Fibroblast of lung (primary cell): Measurements from ENCODE around the gene PTOV1. TPM values are rescaled to one million over a fixed set of nuclear protein-coding genes. Genes with fewer than 3 reads are reported as not detected.

Source experiments
- DNase-seq, 2 donors: peaks; one replicate each; pipeline versions ENCODE4 v3.0.0 to v3.0.0-alpha.2; 2010; ENCODE audit warnings: low read depth in 2 of 2
- H2AFZ ChIP-seq: 2 replicates; pipeline ENCODE4 v1.5.1; 2012; ENCODE audit warnings: low read length, control low read depth, inconsistent platforms
- H3K27ac ChIP-seq: 2 replicates; pipeline ENCODE4 v1.5.1; 2011; ENCODE audit warnings: low read length, control low read depth; ENCODE audit not compliant: insufficient read depth
- H3K27me3 ChIP-seq: 2 replicates; pipeline ENCODE4 v1.5.1; 2011; ENCODE audit warnings: mild to moderate bottlenecking, low read length; ENCODE audit not compliant: control insufficient read depth, insufficient read depth
- H3K36me3 ChIP-seq: 2 replicates; pipeline ENCODE4 v1.5.1; 2011; ENCODE audit warnings: low read length; ENCODE audit not compliant: control insufficient read depth, insufficient read depth
- H3K4me1 ChIP-seq: 2 replicates; pipeline ENCODE4 v1.5.1; 2011; ENCODE audit warnings: low read length; ENCODE audit not compliant: control insufficient read depth, insufficient read depth; ENCODE audit errors: extremely low read depth
- H3K4me2 ChIP-seq: 2 replicates; pipeline ENCODE4 v1.5.1; 2011; ENCODE audit warnings: low read length, control low read depth; ENCODE audit not compliant: insufficient read depth; ENCODE audit errors: extremely low read depth
- H3K4me3 ChIP-seq, 4 experiments: fragments of 200-600 bp in 1 of 4; sonication (generic) in 1 of 4; replicated peaks in 1 of 4; 2 replicates each; pipeline ENCODE4 v1.5.1; 2011 to 2016; ENCODE audit warnings: low read length in 4 of 4, low read depth in 3 of 4, mild to moderate bottlenecking in 3 of 4, control low read depth in 2 of 4, inconsistent platforms in 1 of 4, mixed read lengths in 1 of 4; ENCODE audit not compliant: insufficient read depth in 1 of 4; ENCODE audit errors: control extremely low read depth in 1 of 4
- H3K79me2 ChIP-seq: 2 replicates; pipeline ENCODE4 v1.5.1; 2012; ENCODE audit warnings: mild to moderate bottlenecking, low read length, inconsistent platforms; ENCODE audit not compliant: control insufficient read depth, insufficient read depth
- H3K9ac ChIP-seq: 2 replicates; pipeline ENCODE4 v1.5.1; 2011; ENCODE audit warnings: mild to moderate bottlenecking, low read length, control low read depth; ENCODE audit not compliant: insufficient read depth
- H3K9me3 ChIP-seq: 2 replicates; pipeline ENCODE4 v1.5.1; 2012; ENCODE audit warnings: low read depth, low read length; ENCODE audit not compliant: control insufficient read depth, insufficient read depth
- H4K20me1 ChIP-seq: 2 replicates; pipeline ENCODE4 v1.5.1; 2011; ENCODE audit warnings: low read length; ENCODE audit not compliant: control insufficient read depth, insufficient read depth; ENCODE audit errors: extremely low read depth
- EZH2 ChIP-seq: IDR thresholded peaks from 2 replicates; pipeline ENCODE4 v1.5.1; 2012; ENCODE audit warnings: low read length, control low read depth, mild to moderate bottlenecking; ENCODE audit errors: missing control alignments
- polyA plus RNA-seq, 2 donors: library from polyadenylated mRNA; depleted of rRNA in 1 of 2; stranded (reverse) in 1 of 2; unstranded in 1 of 2; fragments of >200 nt; gene quantifications; 2 replicates each; pipeline ENCODE4 v1.2.1, GENCODE V29; 2011 to 2012; ENCODE audit warnings: missing spikeins in 1 of 2
- total RNA-seq: library from RNA; depleted of rRNA; stranded (reverse); fragments of >200 nt; gene quantifications from 2 replicates; pipeline ENCODE4 v1.2.1, GENCODE V29; 2014
- TF ChIP-seq, protein P1 (sequence below), 2 donors: IDR thresholded peaks in 1 of 2; conservative IDR thresholded peaks in 1 of 2; 1 replicate in 1 of 2; 2 replicates in 1 of 2; pipeline ENCODE4 v1.5.1; 2011 to 2012; ENCODE audit warnings: low read length in 2 of 2, control low read depth in 1 of 2, inconsistent platforms in 1 of 2, low read depth in 1 of 2, mild to moderate bottlenecking in 1 of 2

The PTOV1 gene
- total and polyA plus RNA-seq, 2 donors (not counting 1 experiment from before 2014, with no cell fraction given): 41.1 to 56.0 TPM

DNA sequence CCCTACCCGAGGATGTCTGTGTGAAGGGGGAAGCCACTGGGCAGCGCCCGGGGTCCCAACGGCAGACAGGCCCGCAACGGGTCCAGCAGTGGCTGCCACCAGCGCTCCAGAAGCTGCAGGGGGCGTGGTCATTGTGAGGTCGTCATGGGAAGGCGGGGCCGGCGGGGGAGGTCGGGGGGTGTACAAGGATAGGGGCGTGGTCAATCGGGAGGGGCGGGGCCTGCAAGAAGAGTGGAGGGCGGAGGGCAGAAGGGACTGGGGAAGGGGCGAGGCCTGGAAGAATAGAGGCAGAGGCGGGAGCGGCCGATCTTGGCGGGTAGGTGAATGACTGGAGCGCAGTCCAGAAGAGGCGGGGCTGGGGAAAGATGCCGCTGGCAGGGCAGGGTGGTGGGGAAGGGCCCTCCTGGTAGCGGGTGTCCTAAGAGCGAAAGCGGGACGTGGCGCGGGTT is 42.2 kb upstream of the PTOV1 start:
- Histone ChIP-seq H3K36me3 (peaks cover 9% of the 10 kb centered on the region), H3K27me3 (no peaks in the 10 kb centered on the region), H2AFZ (peak overlapping the region; percentile 69), H3K9ac (peak overlapping the region; percentile 67), H3K4me2 (peak overlapping the region; percentile 86), H4K20me1 (no peaks in the 10 kb centered on the region), H3K4me3 (peak overlapping the region; percentile 59 to 73 (median 66)), H3K27ac (peak overlapping the region; percentile 55), H3K9me3 (no peaks in the 10 kb centered on the region), H3K79me2 (no peaks in the 10 kb centered on the region), H3K4me1 (peaks cover 6% of the 10 kb centered on the region)
- peak; percentile 73 to 84 for DNase-seq
- TF ChIP-seq EZH2: no peak
- TF ChIP-seq, protein P1, sequence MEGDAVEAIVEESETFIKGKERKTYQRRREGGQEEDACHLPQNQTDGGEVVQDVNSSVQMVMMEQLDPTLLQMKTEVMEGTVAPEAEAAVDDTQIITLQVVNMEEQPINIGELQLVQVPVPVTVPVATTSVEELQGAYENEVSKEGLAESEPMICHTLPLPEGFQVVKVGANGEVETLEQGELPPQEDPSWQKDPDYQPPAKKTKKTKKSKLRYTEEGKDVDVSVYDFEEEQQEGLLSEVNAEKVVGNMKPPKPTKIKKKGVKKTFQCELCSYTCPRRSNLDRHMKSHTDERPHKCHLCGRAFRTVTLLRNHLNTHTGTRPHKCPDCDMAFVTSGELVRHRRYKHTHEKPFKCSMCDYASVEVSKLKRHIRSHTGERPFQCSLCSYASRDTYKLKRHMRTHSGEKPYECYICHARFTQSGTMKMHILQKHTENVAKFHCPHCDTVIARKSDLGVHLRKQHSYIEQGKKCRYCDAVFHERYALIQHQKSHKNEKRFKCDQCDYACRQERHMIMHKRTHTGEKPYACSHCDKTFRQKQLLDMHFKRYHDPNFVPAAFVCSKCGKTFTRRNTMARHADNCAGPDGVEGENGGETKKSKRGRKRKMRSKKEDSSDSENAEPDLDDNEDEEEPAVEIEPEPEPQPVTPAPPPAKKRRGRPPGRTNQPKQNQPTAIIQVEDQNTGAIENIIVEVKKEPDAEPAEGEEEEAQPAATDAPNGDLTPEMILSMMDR (conservative IDR thresholded peaks at IDR 0.05 in 1 of 2, IDR thresholded peaks at IDR 0.05 in 1 of 2; ENCODE audit: low read depth in 1 of 2, low read length in 2 of 2): no peak

DNA sequence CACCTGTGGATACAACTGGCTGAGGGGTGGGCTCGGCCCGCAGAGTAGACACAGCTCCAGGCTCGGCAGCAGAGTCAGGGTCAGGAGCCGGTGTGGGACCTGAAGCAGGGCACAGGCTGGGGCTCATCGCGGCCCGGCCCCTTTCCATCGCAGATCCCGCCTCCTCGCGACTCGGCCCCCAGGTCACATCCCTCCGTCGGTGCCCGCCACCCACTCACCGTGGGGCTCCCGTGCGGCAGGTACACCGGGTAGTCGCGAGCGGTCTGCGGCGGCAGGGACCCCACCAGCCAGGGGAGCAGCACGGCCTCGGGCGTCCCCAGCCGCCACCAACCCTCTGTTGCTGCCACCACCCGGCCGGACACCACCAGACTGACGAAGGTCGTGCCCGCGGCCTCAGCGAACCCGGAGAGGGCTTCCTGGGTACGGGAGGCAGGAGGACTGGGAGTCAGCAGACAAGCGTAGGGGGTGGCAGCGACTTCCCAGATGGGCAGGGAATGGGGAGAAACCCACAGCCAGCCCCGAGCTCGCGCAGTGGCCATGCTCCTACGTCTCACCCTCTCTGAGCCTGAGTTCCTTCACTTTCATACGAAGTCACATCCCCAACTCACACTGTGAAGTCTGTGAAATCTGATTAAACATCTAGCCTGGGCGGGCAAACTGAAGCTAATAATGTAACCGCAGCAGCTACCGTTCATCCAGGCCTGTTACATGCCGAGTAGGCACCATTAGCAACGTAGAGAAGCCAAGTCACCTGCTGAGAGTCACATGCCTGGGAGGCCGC is 41.6 kb upstream of the PTOV1 start:
- Histone ChIP-seq H3K36me3 (peaks cover 9% of the 10 kb centered on the region), H3K9me3 (no peaks in the 10 kb centered on the region), H3K27ac (peak overlapping the region; percentile 55), H4K20me1 (no peaks in the 10 kb centered on the region), H3K9ac (peak overlapping the region; percentile 67), H3K4me1 (peaks cover 8% of the 10 kb centered on the region), H3K4me3 (peak overlapping the region; percentile 59 to 73 (median 66)), H3K79me2 (no peaks in the 10 kb centered on the region), H3K27me3 (no peaks in the 10 kb centered on the region), H3K4me2 (peak overlapping the region; percentile 86), H2AFZ (peak overlapping the region; percentile 69)
- DNase-seq: peak in 1 of 2 donors; percentile 19
- no peak for TF ChIP-seq EZH2
- TF ChIP-seq, protein P1 (conservative IDR thresholded peaks at IDR 0.05 in 1 of 2, IDR thresholded peaks at IDR 0.05 in 1 of 2; ENCODE audit: low read depth in 1 of 2, low read length in 2 of 2): no peak

DNA sequence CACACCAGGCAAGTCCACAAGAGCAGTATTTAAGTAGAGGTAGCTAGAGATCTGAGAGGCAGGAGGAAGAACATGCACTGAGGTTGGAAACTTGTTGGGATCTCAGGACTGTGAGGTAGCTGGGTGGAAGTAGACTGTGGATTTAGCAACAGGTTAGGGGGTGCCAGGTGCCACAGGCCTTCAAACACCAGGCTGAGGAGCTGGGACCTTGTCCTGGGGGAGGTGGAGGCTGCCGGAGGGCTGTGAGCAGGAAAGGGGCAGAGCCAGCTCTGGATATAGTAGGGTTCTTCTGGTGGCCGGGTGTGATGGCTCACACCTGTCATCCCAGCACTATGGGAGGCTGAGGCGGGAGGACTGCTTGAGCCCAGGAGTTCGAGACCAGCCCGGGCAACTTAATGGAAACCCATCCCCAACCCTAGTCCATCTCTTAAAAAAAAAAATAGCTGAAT is 41.0 kb upstream of the PTOV1 start:
- TF ChIP-seq, protein P1 (conservative IDR thresholded peaks at IDR 0.05 in 1 of 2, IDR thresholded peaks at IDR 0.05 in 1 of 2; ENCODE audit: low read depth in 1 of 2, low read length in 2 of 2): no peak
- TF ChIP-seq EZH2: no peak
- H3K4me2 ChIP-seq: peak overlapping the region; percentile 86
- no peaks in the 10 kb centered on the region for H3K79me2 ChIP-seq
- peaks cover 9% of the 10 kb centered on the region for H3K36me3 ChIP-seq
- no peaks in the 10 kb centered on the region for H4K20me1 ChIP-seq
- no peak for DNase-seq
- peaks cover 8% of the 10 kb centered on the region for H3K4me1 ChIP-seq
- H3K9ac ChIP-seq: peak overlapping the region; percentile 9
- peak overlapping the region in 2 of 4 experiments; percentile 44 to 73 for H3K4me3 ChIP-seq
- H2AFZ ChIP-seq: peak overlapping the region; percentile 1
- no peaks in the 10 kb centered on the region for H3K27me3 ChIP-seq
- no peak overlapping the region for H3K27ac ChIP-seq
- H3K9me3 ChIP-seq: no peaks in the 10 kb centered on the region
